HG03460 (cell line): ENCODE results near the gene PCGF1.

ENCODE experiments used
- ATAC-seq: cut with Tn5 transposase; IDR thresholded peaks from one replicate; pipeline ENCODE4 v1.9.1; 2021; ENCODE audit not compliant: unreplicated experiment

PCGF1 gene

GRCh38 chr2:74537140-74537539 lies 29.6 kb upstream of the PCGF1 start:
- ATAC-seq, result no peak

- no peak for ATAC-seq
These were observed 28.9 kb upstream of the PCGF1 start for GRCh38 chr2:74536166-74536950.

- ATAC-seq, result no peak
These were observed 28.0 kb upstream of the PCGF1 start for GRCh38 chr2:74535440-74535965.

- no peak for ATAC-seq
These were observed 26.9 kb upstream of the PCGF1 start for GRCh38 chr2:74534411-74534810.

- no peak for ATAC-seq
These were observed 26.0 kb upstream of the PCGF1 start for GRCh38 chr2:74533464-74533863.

- ATAC-seq, result no peak
These were observed 24.7 kb upstream of the PCGF1 start for GRCh38 chr2:74532222-74532621.

- no peak for ATAC-seq
These were observed 24.2 kb upstream of the PCGF1 start for GRCh38 chr2:74531666-74532065.

GRCh38 chr2:74530239-74531187 lies 23.0 kb upstream of the PCGF1 start:
- peak; percentile 36 for ATAC-seq

- peak; percentile 78 for ATAC-seq
These were observed 22.1 kb upstream of the PCGF1 start, which contains the start of the genes AUP1 and HTRA2 for GRCh38 chr2:74529357-74530238. AUP1 (minus strand) TSS chr2:74529706; CDS start chr2:74529629, 77 bp downstream. HTRA2 (plus strand) TSS chr2:74529933; CDS start chr2:74530007, 74 bp downstream.

GRCh38 chr2:74528600-74529356 lies 21.3 kb upstream of the PCGF1 start:
- ATAC-seq, result peak; percentile 5

- ATAC-seq, result no peak
These were observed 20.2 kb upstream of the PCGF1 start for GRCh38 chr2:74527741-74528140.

- ATAC-seq, result no peak
These were observed 19.2 kb upstream of the PCGF1 start for GRCh38 chr2:74526649-74527230.

GRCh38 chr2:74525717-74526648 lies 18.5 kb upstream of the PCGF1 start, which contains the start of gene DQX1:
DQX1 (minus strand) TSS chr2:74526231; CDS start chr2:74525729, 502 bp downstream.
- no peak for ATAC-seq

GRCh38 chr2:74524955-74525716 lies 17.6 kb upstream of the PCGF1 start:
- ATAC-seq, result no peak

GRCh38 chr2:74524005-74524404 lies 16.5 kb upstream of the PCGF1 start:
- no peak for ATAC-seq

GRCh38 chr2:74522516-74522915 lies 15.0 kb upstream of the PCGF1 start:
- no peak for ATAC-seq

- no peak for ATAC-seq
These were observed 9.2 kb upstream of the PCGF1 start for GRCh38 chr2:74516650-74517049.
